Peyer's patch (tissue), 4 donors: ENCODE results near the gene GIGYF1.

Experiments used
- POLR2A ChIP-seq, 2 donors: fragments of 450-650 bp; IDR thresholded peaks; one replicate each; pipeline ENCODE4 v1.5.1; 2017; ENCODE audit warnings: antibody characterized with exemption in 2 of 2, mild to moderate bottlenecking in 2 of 2, moderate library complexity in 2 of 2
- TF ChIP-seq, protein P1 (sequence below), 6 experiments: fragments of 450-650 bp in 4 of 6; fragments of 200-600 bp in 2 of 6; sonication (generic) in 1 of 6; IDR thresholded peaks; one replicate each; pipeline ENCODE4 v1.5.1; 2017 to 2019; ENCODE audit warnings: antibody characterized with exemption in 6 of 6, mild to moderate bottlenecking in 3 of 6, moderate library complexity in 1 of 6

DNA sequence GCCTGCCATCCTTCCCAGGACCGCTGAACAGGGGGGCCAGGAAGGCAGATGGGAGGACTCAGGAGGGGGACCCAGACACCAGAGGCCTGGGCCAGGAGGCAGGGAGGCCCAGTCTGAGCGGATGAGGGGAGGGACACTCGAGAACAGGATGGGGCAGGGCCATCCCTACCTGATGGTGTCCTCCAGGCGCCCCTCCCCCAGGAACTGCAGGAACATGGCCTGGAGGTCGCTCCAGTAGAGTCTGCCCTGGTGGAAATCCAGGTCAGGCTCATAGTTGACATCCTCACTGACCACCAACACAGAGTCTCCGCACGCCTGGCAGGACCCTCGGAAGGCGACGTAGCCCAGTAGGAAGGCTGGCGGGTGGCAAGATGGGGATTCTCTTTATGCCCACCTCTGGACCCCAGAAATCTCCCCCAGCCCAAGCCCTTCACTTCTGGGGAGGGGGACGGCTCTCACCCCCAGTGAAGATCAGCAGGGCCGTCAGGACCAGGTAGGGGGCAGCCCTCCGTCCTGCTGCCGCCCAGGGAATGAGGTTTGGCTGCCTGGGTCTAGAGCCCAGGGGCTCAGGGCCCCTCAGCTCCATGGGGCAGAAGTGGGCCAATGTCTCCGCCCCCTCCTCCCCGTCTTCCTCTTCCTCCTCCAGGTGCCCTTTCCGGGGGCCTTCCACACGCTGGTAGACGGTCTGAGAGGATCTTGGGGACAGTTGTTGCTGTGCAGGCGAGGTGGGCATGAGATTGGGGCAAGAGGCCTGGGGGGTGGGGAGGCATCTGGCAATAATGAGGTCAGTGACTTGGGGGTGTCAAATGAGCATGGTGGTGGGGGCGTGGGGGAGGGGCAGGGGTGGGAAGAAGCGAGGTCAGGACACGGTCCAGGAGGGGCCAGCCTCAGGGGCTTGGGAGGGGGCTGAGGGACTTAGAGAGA lies 53.3 kb downstream of the GIGYF1 start:
- TF ChIP-seq, protein P1, sequence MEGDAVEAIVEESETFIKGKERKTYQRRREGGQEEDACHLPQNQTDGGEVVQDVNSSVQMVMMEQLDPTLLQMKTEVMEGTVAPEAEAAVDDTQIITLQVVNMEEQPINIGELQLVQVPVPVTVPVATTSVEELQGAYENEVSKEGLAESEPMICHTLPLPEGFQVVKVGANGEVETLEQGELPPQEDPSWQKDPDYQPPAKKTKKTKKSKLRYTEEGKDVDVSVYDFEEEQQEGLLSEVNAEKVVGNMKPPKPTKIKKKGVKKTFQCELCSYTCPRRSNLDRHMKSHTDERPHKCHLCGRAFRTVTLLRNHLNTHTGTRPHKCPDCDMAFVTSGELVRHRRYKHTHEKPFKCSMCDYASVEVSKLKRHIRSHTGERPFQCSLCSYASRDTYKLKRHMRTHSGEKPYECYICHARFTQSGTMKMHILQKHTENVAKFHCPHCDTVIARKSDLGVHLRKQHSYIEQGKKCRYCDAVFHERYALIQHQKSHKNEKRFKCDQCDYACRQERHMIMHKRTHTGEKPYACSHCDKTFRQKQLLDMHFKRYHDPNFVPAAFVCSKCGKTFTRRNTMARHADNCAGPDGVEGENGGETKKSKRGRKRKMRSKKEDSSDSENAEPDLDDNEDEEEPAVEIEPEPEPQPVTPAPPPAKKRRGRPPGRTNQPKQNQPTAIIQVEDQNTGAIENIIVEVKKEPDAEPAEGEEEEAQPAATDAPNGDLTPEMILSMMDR (IDR thresholded peaks at IDR 0.05): no peak
- no peak for TF ChIP-seq POLR2A (IDR thresholded peaks at IDR 0.05)
